Inflammatory macrophage (primary cell): ENCODE measurements around the gene RORB.
"Not testable (repeated sequence)": the region's sequence is repeated elsewhere in the genome, so short reads cannot be mapped to it uniquely, and the experiment has no call there.

ENCODE experiments used
- DNase-seq, 2 donors: peaks; one replicate each; pipeline ENCODE4 v3.0.0-alpha.2; 2020 to 2022

The RORB gene

DNA sequence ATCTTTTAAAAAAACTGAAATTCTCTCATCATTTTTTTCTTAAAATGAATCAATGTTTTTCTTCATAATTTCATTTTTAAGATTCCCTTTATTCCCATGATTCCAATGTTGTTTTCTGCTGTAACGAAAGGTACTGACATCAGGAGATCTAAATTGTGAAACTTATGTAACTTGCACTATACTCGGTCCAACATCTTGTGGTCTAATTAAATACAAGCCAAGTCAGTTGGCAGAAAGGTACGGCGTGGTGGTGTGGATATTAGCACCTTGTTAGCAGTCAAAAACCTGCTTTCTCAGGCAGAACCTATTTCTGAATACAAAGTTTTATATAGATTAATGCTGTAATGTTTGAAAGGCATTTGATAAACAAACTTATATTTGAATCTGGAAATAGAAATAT, 20.1 kb downstream of the RORB start:
- no peak for DNase-seq

DNA sequence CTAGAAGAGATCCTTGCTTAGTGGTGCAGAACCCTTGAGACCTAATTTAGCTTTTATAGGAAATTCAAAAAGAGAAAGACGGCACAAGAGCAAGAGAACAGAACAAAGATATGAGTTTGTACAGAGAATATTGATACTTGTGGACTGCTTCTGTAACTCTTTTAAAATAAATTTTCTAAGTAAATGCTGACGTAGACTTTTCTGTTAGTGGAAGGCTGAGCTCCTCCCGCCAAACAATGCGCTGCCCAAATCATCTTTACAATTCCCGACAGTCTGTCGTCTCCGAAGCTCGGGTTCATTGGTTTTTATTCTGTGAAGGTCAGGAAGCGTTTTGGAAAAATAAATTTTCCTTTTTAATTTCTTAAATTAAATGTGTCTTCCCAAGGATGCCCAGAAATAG, 22.3 kb downstream of the RORB start:
- no peak for DNase-seq

DNA sequence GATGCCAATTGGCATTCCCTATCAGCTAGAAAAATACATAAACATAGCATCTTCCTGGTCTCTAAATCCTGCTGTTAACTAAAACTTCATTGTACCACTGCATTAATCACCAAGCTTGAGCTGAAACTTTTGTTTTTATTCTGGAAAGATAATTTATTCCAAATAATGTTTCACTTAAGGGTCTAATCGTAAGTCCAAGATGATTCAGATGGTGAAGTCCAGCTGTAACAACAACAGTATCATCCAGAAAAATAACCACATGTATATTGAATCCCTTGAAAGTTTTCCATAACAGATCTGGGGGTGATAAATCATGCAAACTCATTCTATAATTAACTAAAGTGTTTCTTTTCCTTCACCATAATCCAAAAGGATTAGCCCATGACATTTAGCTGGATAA, 23.9 kb downstream of the RORB start:
- no peak for DNase-seq

DNA sequence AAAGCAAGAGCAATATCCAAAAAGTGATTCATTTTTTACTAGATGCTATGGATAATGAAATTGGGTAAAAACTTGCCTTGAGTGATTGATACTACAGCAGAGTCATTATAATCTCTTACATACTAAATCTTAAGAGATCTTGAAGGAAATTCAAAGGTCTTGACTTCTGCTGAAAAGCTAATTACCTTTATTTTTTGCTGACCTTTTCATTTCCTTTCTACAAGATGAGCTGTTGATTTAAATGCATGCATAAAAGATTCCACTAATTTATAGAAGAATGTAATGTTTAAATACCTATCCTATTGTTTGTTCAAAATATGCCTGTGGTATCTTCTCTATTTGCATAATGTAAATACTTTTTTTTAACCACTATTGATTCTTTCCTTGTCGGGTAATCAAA, 27.2 kb downstream of the RORB start:
- DNase-seq: no peak

DNA sequence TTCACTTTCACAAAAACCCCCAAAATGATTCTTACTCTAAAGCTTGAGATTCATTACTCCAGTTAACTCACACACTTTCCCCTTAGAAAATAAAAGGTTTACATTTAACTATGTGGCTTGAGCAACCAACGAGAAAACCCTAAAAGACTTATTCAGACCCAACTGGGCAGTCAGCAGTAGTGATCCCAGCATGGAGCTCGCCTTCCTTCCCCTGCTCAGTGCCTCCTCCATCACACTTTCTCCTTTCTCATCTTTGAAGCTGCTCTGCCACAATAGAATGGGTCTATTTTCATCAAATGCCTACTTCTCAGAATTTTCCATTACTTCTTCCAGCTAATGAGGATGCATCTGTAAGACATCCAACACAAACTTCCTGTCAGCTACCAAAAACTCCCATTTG, 29.1 kb downstream of the RORB start:
- DNase-seq: no peak

DNA sequence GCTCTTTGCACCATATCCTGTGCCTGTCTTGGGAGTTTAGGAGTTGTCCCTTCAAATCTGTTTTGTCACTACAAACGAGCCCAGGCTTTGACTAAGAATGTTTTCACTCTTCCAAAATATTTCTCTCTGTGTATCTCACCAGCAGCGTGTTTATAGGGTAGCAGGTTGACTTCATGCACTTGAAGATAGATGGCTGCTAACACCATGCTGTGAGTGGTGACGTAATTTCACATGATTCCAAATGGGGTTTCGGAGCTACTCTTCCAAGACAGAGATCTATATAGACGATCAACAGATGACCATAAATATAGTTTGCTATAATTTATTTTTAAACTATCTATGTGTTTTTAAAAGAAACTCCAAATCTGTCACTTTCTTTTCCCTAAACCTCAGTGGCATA, 30.6 kb downstream of the RORB start:
- DNase-seq: no peak

DNA sequence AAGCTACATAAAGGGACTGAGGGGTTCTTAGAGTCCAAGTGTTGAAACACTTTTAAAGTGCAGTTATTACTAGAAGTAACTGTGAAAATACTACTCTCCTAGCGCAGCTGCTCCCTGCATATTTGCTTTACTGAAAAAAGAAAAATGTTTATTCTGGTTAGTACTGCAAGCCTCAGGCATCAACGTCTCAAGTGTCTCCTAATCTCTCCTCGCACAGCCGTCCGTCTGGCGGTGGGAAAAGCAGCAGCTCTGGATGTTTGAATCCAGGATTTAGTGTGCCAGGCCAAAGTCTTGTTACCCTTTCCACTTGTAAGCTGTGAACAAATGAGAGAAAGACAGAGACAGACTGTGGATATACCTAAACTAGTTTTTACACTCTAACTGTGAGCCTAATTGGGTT, 31.1 kb downstream of the RORB start:
- DNase-seq: no peak

DNA sequence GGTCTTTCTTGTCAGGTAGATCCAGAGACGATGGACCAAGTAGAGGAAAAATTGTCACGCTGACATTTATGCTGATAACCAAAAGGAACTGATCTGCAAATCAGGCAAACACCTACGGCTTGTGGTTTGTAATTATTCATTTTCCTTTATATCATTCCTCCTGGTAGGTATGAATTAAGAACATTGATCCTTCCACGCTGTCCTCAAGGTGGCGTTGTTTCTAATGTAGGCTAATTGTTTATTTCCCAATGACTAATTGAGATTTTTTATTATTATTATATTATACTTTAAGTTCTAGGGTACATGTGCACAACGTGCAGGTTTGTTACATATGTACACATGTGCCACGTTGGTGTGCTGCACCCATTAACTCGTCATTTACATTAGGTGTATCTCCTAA, 33.3 kb downstream of the RORB start:
- DNase-seq: not testable (repeated sequence)

DNA sequence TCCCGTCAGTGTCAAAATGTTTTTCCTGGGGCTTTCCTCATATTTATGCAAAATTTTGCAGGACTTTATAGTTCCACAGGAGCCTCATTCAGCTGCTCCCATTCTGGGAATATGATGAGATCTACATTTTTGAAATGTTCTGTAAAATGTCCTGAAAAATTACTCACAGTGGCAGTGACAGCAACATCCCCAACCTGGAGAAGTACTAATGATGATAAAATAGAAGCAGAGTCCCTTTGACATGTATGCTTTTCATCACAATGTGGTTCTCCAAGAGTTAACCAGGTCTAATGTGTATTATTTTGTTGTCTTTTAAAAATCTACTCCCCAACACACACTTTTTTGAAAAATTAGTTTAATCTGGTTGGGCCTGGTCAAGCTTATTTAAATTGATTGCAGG, 36.1 kb downstream of the RORB start:
- DNase-seq: no peak

DNA sequence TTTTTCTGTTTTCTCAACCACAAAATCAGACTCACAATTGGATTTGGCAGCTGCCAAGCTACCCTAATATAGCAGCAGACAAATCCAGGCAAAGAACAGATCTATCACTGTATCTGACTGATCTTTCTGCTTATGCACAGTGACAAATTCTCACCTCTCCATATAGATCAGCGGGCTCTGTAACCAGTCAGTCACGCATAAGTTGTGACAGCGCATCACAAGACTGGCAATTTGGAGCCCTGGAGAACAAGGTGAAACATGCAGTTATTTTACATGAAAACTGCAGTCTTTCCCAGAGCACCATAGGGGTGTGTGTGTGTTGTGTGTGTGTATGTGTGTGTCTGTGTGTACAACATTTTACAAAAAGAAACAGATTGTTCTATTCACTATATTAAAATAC, 37.7 kb downstream of the RORB start:
- DNase-seq: no peak

DNA sequence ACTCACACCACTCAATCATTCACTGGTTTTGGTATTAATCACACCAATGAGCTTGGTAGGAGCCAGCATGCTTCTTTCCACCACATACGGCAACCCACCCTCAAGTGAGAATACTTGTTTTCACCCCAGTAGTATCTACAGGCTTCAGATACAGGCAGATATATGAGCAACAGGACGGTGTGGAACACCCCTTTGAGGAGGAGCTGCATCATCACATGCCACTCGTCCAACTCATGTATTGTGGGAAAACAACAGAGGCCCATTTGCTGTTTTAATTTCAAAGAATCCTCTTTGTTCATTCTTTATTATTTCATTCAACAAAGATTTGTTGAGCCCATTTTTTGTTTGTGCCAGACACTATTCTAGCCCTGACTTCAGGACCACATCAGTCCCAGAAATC, 46.0 kb downstream of the RORB start:
- no peak for DNase-seq

DNA sequence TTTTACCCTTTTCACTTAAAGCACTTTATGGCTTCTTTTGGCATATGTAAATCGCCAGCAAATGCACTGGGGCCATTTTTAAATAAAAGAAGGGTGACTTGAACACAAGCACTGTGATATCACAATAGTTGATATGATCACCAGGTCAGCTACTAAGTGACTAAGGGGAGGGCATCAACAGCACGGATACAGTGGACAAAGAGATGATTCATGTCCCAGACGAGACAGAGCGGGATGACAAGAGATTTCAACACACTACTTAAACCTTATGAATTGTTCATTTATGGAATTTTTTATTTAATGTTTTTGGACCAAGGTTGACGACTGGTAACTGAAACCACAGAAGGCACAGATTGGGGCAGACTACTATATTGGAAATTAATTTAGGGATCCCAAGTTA, 54.1 kb downstream of the RORB start:
- DNase-seq: no peak

DNA sequence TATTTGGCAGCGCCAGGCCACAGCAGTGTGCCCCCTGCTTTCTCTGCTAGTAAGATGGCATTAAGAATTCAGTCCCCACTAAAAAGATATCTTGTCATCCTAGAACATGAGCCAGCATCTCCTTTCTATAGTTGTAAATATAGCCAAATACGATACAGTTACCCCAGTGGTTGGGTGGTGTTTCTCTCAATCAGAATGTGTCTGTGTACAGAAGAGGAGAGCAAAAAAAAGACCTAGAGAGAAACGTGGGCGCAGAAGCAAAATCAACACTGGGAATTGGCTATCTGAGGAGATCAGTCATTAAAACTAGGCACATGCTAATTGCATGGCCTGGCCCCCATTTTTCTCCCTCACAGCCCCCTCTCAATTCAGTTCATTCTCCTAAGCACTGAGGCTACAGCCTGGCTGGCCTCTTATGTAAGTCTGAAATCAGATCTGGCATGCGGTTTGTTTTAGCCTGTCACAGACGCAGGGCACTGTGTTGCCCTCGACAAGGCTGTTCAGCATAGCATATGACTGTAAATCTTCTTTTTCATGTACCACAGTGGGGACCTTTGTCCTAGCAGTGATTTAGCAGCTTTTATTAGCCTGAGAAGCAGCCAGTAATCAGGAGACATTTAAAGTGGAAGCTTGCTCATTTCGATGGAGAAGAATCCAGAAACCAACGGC, 57.8 kb downstream of the RORB start:
- DNase-seq: no peak

DNA sequence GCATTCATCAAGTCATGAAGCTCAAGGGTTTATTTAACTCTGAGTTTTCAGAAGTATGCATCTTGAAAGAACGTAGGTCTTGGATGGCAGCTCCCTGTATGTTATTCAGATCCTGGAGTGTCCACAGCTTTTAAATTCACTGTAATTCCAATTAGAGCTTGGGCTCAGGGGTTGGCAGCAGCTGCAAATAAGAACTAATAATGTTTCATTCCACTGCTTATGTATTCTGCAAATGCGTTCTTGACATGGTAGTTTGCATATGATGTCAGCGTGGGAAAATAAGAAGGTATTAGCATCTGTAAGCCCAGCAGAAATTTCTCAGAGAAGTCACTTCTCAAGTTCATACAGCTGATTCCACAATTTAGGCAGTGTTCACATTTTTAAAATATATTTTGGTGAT, 58.4 kb downstream of the RORB start:
- no peak for DNase-seq

DNA sequence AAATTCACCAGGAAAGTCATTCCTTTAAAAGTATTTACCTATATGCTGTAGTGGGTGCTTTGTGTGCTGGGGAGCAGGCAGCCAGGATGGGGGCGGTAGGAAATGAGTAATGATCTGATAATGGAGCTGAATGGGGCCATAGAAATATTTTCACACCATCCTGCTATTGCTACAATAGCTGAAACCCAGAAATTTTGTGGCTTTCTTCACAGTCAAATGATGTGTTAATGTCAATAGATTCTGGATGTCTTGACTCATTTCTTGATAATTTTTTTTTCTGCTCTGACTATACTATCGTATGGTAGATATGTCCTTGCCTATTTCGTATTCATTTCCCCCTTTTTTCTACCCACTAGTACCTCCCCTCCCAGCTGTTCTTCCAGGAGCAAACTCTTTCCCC, 59.5 kb downstream of the RORB start:
- peak in 1 of 2 donors; percentile 8 for DNase-seq

DNA sequence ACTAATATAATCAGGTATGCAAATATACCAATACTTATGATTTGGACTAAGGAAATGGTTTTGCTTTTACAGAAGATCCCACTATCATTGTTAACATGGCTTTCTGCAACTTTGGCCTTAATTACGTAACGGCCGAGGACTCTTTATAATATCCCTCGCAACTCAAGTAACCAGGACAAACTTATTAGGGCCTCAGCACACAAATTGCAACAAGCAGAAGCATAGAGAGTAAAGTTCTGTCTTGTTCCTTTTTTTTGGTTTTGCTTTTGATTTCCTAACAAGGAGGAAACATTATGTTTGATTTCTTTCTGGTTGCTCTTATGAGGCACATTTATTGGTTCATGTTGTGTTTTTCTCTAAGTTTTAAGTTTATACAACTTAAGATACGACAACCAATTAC, 60.4 kb downstream of the RORB start:
- peak; percentile 56 to 85 for DNase-seq

DNA sequence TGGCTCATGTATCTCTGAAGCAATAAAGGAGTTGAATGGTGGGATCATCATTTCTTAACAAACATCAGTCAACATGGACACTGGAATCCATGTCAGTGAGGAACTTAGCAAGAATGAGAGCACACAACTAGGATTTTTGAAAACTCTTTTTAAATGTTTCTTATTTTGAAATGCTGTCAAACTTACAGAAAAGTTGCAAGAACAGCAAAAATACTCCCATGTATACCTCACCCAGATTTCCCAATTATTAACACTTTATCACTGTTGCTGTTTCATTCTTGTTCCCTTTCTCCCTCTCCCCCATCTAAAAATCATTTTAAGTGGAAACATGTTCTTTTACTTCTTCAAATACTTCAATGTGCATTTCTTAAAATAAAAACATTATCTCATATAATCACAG, 65.5 kb downstream of the RORB start:
- no peak for DNase-seq

DNA sequence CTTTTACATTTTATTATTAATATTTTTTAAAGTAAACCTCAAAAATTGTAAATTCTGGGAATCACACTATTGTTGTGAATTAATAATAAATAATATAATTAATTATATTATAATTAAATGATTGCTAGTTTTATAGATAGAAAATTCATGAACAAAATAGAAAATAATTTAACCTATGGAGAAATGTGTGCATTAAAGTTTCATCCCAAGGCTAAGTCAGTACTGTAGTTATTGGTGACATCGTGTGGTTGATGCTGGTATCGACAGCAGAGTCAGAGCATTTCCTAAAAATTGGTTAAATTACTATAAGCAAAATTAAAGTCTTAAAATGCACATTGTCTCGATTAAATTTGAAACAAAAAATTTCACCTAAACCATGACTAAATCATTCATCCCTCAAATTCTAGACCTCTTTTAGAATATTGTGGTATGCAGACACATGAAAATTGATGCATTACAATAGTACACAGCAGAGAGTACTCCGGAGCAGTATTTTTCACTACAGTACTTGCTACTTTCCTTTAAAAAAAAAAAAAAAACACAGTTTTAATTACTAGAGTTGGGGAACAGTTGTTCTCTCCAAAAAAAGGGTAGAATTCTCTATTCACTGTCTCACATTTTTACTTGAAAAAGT, 73.9 kb downstream of the RORB start:
- DNase-seq: peak; percentile 37 to 50

DNA sequence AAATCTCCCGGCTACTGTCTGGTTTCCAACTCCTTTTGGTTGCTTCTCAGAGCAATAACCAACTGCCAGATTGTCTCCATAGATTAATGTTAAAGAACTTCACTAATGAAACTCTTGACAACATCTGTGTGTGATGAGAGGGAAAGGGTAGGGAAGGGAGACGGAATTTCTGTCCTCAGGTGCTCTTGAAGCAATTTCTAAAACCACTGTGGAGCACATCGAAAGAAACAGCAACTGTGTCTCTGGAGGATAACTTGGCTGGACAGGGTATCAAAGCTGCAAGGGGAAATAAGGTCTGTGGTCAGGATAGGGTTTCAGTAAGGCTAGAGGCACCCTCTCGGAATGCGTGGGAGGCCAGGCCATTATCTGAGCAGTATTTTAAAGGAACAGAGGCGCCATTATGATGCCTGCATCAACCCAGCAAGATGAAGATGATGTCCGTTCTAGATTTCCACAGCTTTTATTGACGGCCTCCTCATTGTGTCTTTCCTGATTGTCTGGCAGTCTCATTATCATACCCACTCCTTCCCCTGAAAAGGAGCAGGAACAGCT, 76.6 kb downstream of the RORB start:
- DNase-seq: no peak

DNA sequence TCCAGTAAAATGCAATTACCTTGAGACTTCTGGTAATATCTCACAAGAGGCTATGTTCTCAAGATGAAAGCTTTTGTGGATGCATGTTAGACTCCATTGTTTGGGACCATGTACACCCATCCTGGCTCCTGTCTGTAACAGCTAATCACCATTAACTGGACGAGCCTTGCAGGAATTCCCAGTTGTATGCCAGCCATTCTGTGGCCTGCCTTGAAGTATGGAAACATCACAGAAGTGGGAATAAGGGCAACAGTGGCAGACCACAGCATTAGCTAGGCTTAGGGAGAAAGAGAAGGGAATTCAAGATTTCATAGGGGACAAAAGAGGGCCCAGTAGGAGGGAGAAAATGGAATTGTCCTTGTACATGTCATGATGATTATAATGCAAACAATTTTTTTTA, 79.0 kb downstream of the RORB start:
- no peak for DNase-seq

DNA sequence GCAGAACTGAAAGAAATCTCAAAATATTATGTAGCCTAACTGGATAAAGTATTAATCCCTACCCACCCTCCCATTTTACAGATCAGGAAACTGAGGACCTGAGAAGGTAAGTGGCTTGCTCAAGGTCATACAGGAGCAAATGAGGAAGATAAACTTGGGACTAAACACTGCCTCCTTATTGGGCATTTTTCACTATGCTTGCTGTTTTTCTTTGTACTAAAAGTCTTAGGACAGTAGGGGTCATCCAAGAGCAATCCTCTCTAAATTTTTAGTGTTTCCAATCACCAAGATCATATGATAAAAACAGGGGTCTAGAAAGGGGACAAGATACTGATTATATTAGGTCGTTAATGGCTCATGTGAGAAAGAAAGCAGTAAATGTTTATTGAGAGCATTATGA, 80.8 kb downstream of the RORB start:
- no peak for DNase-seq

DNA sequence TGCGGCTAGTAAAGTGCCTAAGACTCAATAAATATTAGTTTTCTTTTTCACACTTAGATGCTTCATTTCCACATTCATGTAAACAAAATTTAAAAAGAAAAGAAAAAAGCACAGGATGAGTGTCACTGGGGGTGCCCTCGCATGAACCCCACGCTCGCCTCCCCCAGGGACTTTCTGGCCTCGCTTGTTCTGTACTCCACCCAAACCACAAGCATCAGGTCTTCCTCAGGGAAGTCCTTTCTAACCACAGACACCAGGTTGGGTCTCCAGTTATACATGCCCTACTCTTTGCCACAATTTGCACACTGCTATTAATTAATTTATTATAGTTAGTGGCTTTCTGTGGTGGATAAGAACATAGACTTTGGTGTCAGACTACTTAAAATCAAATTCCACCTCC, 92.4 kb downstream of the RORB start:
- no peak for DNase-seq

DNA sequence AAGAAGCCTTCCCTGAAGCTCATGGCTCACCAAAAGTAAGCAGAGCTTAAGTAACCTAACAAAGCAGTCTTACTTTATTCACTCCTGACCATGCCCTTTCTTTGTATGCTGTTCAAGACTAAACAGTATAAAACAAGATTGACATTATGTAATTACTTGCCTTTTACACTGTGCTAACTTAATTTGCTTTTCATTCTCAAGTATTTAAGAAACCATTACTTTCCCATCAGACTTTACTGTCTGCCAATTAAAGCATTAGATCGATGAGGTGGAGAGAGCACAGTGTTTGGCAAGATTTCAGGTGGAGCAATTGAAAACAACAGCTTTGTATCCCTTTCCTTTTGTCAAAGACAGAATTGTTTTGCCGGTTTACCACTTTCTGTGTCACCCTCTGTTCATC, 98.2 kb downstream of the RORB start:
- no peak for DNase-seq

DNA sequence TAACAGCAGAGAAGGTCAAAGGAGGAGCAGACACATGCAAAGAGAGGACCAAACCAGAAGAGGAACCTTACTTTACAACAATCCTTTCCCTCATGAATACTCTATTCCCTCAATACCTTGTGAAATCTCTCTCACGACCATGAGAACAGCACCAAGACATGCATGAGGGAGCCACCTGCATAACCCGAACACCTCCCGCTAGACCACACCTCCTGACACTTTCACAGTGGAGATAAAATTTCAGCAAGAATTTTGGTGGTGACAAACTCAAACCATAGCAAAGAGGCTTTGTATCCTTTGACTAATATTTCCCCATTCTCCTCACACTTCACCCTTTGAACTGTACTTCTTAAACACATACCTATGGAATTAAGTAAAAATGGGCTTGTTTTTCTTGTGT, 101.7 kb downstream of the RORB start:
- DNase-seq: no peak
